Uterus (tissue), 2 donors: Measurements from ENCODE around the gene LIPJ.

Experiments used
- CTCF ChIP-seq, 4 experiments: fragments of 200-600 bp in 2 of 4; fragments of 450-650 bp in 2 of 4; sonication (generic) in 2 of 4; IDR thresholded peaks; one replicate each; pipeline ENCODE4 v1.5.1; 2016 to 2019; ENCODE audit warnings: antibody characterized with exemption in 4 of 4, mild to moderate bottlenecking in 2 of 4, moderate library complexity in 1 of 4
- POLR2A ChIP-seq, 2 donors: fragments of 450-650 bp; IDR thresholded peaks; one replicate each; pipeline ENCODE4 v1.6.1; 2016; ENCODE audit warnings: antibody characterized with exemption in 2 of 2, mild to moderate bottlenecking in 1 of 2, moderate library complexity in 1 of 2

- TF ChIP-seq CTCF (IDR thresholded peaks at IDR 0.05) (no peak), POLR2A (IDR thresholded peaks at IDR 0.05) (no peak)
Observed at GRCh38 chr10:88586462-88586861, at the start of gene LIPJ.
